ENCODE results near the gene SPACA6.
A peak's percentile ranks its signal among the peaks of the same experiment; 100 is the strongest.
"Not testable (repeated sequence)": the region's sequence is repeated elsewhere in the genome, so short reads cannot be mapped to it uniquely, and the experiment has no call there.

Gene SPACA6

GRCh38 chr19:51738523-51738922, 45.4 kb downstream of the SPACA6 start:
- DNase-seq = not testable (repeated sequence)

GRCh38 chr19:51739466-51740213, 46.5 kb downstream of the SPACA6 start:
- peak; percentile 44 for DNase-seq

- no peak for DNase-seq
These were observed 47.2 kb downstream of the SPACA6 start for GRCh38 chr19:51740356-51740755.

- peak; percentile 87 for DNase-seq
These were observed 49.7 kb downstream of the SPACA6 start for GRCh38 chr19:51742789-51743188.

GRCh38 chr19:51743405-51743804, 50.3 kb downstream of the SPACA6 start:
- DNase-seq = peak; percentile 81

GRCh38 chr19:51746731-51747130, 53.6 kb downstream of the SPACA6 start:
- no peak for DNase-seq

GRCh38 chr19:51749979-51750378, 56.8 kb downstream of the SPACA6 start:
- DNase-seq = peak; percentile 70

GRCh38 chr19:51750400-51751094, 57.4 kb downstream of the SPACA6 start:
- DNase-seq = peak; percentile 47

- DNase-seq = peak; percentile 57
These were observed 58.5 kb downstream of the SPACA6 start, which contains the start of gene FPR1 for GRCh38 chr19:51751655-51752054. Gene FPR1, minus strand, starts transcription at chr19:51751878. Its CDS starts 4,884 bp downstream, at chr19:51746994.

GRCh38 chr19:51754109-51754508, 61.0 kb downstream of the SPACA6 start:
- DNase-seq = no peak

- DNase-seq = no peak
These were observed 61.6 kb downstream of the SPACA6 start for GRCh38 chr19:51754770-51755169.

All from fibroblast of skin of scalp (primary cell).